ENCODE results near the gene CEP20.
A peak's percentile ranks its signal among the peaks of the same experiment; 100 is the strongest.
"Not testable (repeated sequence)": the region's sequence is repeated elsewhere in the genome, so short reads cannot be mapped to it uniquely, and the experiment has no call there.

The CEP20 gene, protein sequence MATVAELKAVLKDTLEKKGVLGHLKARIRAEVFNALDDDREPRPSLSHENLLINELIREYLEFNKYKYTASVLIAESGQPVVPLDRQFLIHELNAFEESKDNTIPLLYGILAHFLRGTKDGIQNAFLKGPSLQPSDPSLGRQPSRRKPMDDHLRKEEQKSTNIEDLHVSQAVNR

GRCh38 chr16:15888072-15888976 lies at the start of gene CEP20:
Gene CEP20, minus strand, starts transcription at chr16:15888603. Its CDS starts 18 bp downstream, at chr16:15888585.
- Histone ChIP-seq H3F3A (ENCODE audit: insufficient read depth, low read length) (no peaks in the 10 kb centered on the region), H3K9me2 (replicated peaks; ENCODE audit: insufficient read depth, low read length) (no peaks in the 10 kb centered on the region), H3K36me3 (replicated peaks; ENCODE audit: insufficient read depth, low read length) (no peaks in the 10 kb centered on the region), H3K4me2 (ENCODE audit: low read depth, low read length) (peak within 1 kb of the TSS; percentile 79), H3K27me3 (replicated peaks; ENCODE audit: insufficient read depth, low read length) (no peaks in the 10 kb centered on the region), H3K4me3 (ENCODE audit: low read length) (peak within 1 kb of the TSS; percentile 95), H3K79me2 (ENCODE audit: low read length) (peaks cover 48% of the 10 kb centered on the region), H4K20me1 (ENCODE audit: insufficient read depth, low read length) (no peaks in the 10 kb centered on the region), H2AFZ (ENCODE audit: low read length) (peak within 1 kb of the TSS; percentile 84), H3K4me1 (ENCODE audit: low read length) (peaks cover 11% of the 10 kb centered on the region), H3K27ac (ENCODE audit: low read length) (peak within 1 kb of the TSS; percentile 44; the same call in 1 of the 2 replicates), H3K9me3 (replicated peaks; ENCODE audit: insufficient read depth, low read length) (no peaks in the 10 kb centered on the region), H3K9ac (ENCODE audit: low read length) (peak within 1 kb of the TSS; percentile 88)
- TF ChIP-seq EZH2 (optimal IDR thresholded peaks at IDR 0.05; ENCODE audit: low read depth, low read length): no peak
- no peak for TF ChIP-seq EZH2phosphoT487 (IDR thresholded peaks at IDR 0.05; ENCODE audit: low read length)
- no peak for TF ChIP-seq CTCF (IDR thresholded peaks at IDR 0.05; ENCODE audit: low read length)
- DNase-seq: peak; percentile 100

DNA sequence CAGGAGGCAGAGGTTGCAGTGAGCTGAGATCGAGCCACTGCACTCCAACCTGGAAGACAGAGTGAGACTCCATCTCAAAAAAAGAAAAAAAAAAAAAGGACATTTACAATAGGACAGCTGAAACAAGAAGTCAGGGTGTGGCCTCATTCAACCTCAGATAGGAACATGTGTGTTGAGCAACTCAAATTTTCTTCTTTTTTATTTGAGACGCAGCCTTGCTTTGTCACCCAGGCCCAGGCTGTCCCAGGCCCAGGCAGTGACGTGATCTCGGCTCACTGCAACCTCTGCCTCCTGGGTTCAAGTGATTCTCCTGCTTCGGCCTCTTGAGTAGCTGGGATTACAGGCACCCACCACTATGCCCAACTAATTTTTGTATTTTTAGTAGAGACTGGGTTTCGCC lies 48.4 kb upstream of the CEP20 start:
- H3K4me3 ChIP-seq (ENCODE audit: low read length); H3K9ac ChIP-seq (ENCODE audit: low read length); H3K27me3 ChIP-seq (replicated peaks; ENCODE audit: insufficient read depth, low read length); H3F3A ChIP-seq (ENCODE audit: insufficient read depth, low read length); H3K9me3 ChIP-seq (replicated peaks; ENCODE audit: insufficient read depth, low read length); H3K36me3 ChIP-seq (replicated peaks; ENCODE audit: insufficient read depth, low read length); H2AFZ ChIP-seq (ENCODE audit: low read length); H4K20me1 ChIP-seq (ENCODE audit: insufficient read depth, low read length); H3K9me2 ChIP-seq (replicated peaks; ENCODE audit: insufficient read depth, low read length); DNase-seq; H3K4me1 ChIP-seq (ENCODE audit: low read length); H3K79me2 ChIP-seq (ENCODE audit: low read length); H3K4me2 ChIP-seq (ENCODE audit: low read depth, low read length); H3K27ac ChIP-seq (ENCODE audit: low read length): not testable (repeated sequence)

GRCh38 chr16:15934991-15935390 lies 46.6 kb upstream of the CEP20 start:
- Histone ChIP-seq H3K27ac (ENCODE audit: low read length) (no peak overlapping the region), H3K36me3 (replicated peaks; ENCODE audit: insufficient read depth, low read length) (no peaks in the 10 kb centered on the region), H3K9me3 (replicated peaks; ENCODE audit: insufficient read depth, low read length) (no peaks in the 10 kb centered on the region), H3K4me2 (ENCODE audit: low read depth, low read length) (no peak overlapping the region), H3K27me3 (replicated peaks; ENCODE audit: insufficient read depth, low read length) (no peaks in the 10 kb centered on the region), H3K9me2 (replicated peaks; ENCODE audit: insufficient read depth, low read length) (no peaks in the 10 kb centered on the region), H3K4me1 (ENCODE audit: low read length) (no peaks in the 10 kb centered on the region), H3K79me2 (ENCODE audit: low read length) (no peaks in the 10 kb centered on the region), H3K9ac (ENCODE audit: low read length) (no peak overlapping the region), H2AFZ (ENCODE audit: low read length) (no peak overlapping the region), H3K4me3 (ENCODE audit: low read length) (no peak overlapping the region), H3F3A (ENCODE audit: insufficient read depth, low read length) (no peaks in the 10 kb centered on the region), H4K20me1 (ENCODE audit: insufficient read depth, low read length) (no peaks in the 10 kb centered on the region)
- no peak for TF ChIP-seq CTCF (IDR thresholded peaks at IDR 0.05; ENCODE audit: low read length)
- no peak for TF ChIP-seq EZH2phosphoT487 (IDR thresholded peaks at IDR 0.05; ENCODE audit: low read length)
- TF ChIP-seq EZH2 (optimal IDR thresholded peaks at IDR 0.05; ENCODE audit: low read depth, low read length): no peak
- no peak for DNase-seq

DNA sequence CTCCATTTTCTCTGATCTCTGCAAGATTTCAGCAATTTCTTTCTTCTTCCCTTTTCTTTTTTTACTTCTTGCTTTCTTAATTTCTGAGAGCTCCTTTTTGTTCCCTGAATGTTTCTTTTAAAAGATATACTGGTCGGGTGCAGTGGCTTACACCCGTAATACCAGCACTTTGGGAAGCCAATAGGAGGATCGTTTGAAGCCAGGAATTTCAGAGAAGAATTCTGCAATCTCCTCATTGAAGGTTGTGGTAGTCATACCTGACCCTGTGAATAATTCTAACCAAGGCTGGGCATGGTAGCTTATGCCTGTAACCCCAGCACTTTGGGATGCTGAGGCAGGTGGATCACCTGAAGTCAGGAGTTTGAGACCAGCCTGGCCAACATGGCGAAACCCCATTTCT lies 45.4 kb upstream of the CEP20 start:
- no peak for DNase-seq
- Histone ChIP-seq H3F3A (ENCODE audit: insufficient read depth, low read length) (no peaks in the 10 kb centered on the region), H3K79me2 (ENCODE audit: low read length) (no peaks in the 10 kb centered on the region), H3K9me2 (replicated peaks; ENCODE audit: insufficient read depth, low read length) (no peaks in the 10 kb centered on the region), H3K27me3 (replicated peaks; ENCODE audit: insufficient read depth, low read length) (no peaks in the 10 kb centered on the region), H3K4me3 (ENCODE audit: low read length) (no peak overlapping the region), H3K36me3 (replicated peaks; ENCODE audit: insufficient read depth, low read length) (no peaks in the 10 kb centered on the region), H3K9ac (ENCODE audit: low read length) (no peak overlapping the region), H3K27ac (ENCODE audit: low read length) (no peak overlapping the region), H3K4me1 (ENCODE audit: low read length) (no peaks in the 10 kb centered on the region), H3K9me3 (replicated peaks; ENCODE audit: insufficient read depth, low read length) (no peaks in the 10 kb centered on the region), H4K20me1 (ENCODE audit: insufficient read depth, low read length) (no peaks in the 10 kb centered on the region), H2AFZ (ENCODE audit: low read length) (no peak overlapping the region), H3K4me2 (ENCODE audit: low read depth, low read length) (no peak overlapping the region)
- TF ChIP-seq EZH2phosphoT487 (IDR thresholded peaks at IDR 0.05; ENCODE audit: low read length) (no peak), EZH2 (optimal IDR thresholded peaks at IDR 0.05; ENCODE audit: low read depth, low read length) (no peak), CTCF (IDR thresholded peaks at IDR 0.05; ENCODE audit: low read length) (no peak)

All from MM.1S (cell line).